Neural progenitor cell (in vitro differentiated cells): ENCODE data around the gene PODNL1. TPM values are rescaled to one million over a fixed set of nuclear protein-coding genes. Genes with fewer than 3 reads are reported as not detected.

ENCODE experiments used
- DNase-seq: peaks from one replicate; pipeline ENCODE4 v3.0.0-alpha.2; 2016; ENCODE audit warnings: low spot score
- H2AFZ ChIP-seq: fragments of 200-600 bp; sonication (generic); replicated peaks from 2 replicates; pipeline ENCODE4 v1.6.1; 2016; ENCODE audit warnings: antibody characterized with exemption
- H3F3A ChIP-seq: fragments of 200-600 bp; sonication (generic); 2 replicates; pipeline ENCODE4 v1.6.1; 2016; ENCODE audit warnings: antibody characterized with exemption, low read depth
- H3K27ac ChIP-seq: fragments of 200-600 bp; sonication (generic); 2 replicates; pipeline ENCODE4 v1.5.1; 2016; ENCODE audit warnings: mild to moderate bottlenecking
- H3K27me3 ChIP-seq: fragments of 200-600 bp; sonication (generic); 2 replicates; pipeline ENCODE4 v1.6.1; 2016; ENCODE audit warnings: mild to moderate bottlenecking, moderate library complexity
- H3K36me3 ChIP-seq: fragments of 200-600 bp; sonication (generic); 2 replicates; pipeline ENCODE4 v1.5.1; 2016
- H3K4me1 ChIP-seq: fragments of 200-600 bp; sonication (generic); 2 replicates; pipeline ENCODE4 v1.6.1; 2016; ENCODE audit warnings: mixed run types
- H3K4me2 ChIP-seq: fragments of 200-600 bp; sonication (generic); 2 replicates; pipeline ENCODE4 v1.6.1; 2016
- H3K4me3 ChIP-seq: fragments of 200-600 bp; sonication (generic); 2 replicates; pipeline ENCODE4 v1.5.1; 2016
- H3K79me2 ChIP-seq: fragments of 200-600 bp; sonication (generic); 2 replicates; pipeline ENCODE4 v1.6.1; 2016; ENCODE audit warnings: low read depth
- H3K9ac ChIP-seq: fragments of 200-600 bp; sonication (generic); 2 replicates; pipeline ENCODE4 v1.6.1; 2016
- H3K9me3 ChIP-seq: fragments of 200-600 bp; sonication (generic); 2 replicates; pipeline ENCODE4 v1.5.1; 2016; ENCODE audit warnings: low read depth
- H4K20me1 ChIP-seq: fragments of 200-600 bp; sonication (generic); 2 replicates; pipeline ENCODE4 v1.6.1; 2016; ENCODE audit warnings: low read depth
- H3K27ac Mint-ChIP-seq: 3 replicates; pipeline ENCODE4 v1.8.0; 2021; ENCODE audit warnings: mixed read lengths
- H3K27me3 Mint-ChIP-seq: 2 replicates; pipeline ENCODE4 v1.8.0; 2022; ENCODE audit warnings: low read depth, mild to moderate bottlenecking, inconsistent platforms, moderate library complexity, mixed read lengths; ENCODE audit not compliant: insufficient read depth
- H3K36me3 Mint-ChIP-seq: 3 replicates; pipeline ENCODE4 v1.8.0; 2021; ENCODE audit warnings: mixed read lengths
- H3K4me1 Mint-ChIP-seq: 3 replicates; pipeline ENCODE4 v1.8.0; 2021; ENCODE audit warnings: mixed read lengths
- H3K4me3 Mint-ChIP-seq: 3 replicates; pipeline ENCODE4 v1.8.0; 2021; ENCODE audit warnings: mild to moderate bottlenecking, moderate library complexity, mixed read lengths
- H3K9me3 Mint-ChIP-seq: 3 replicates; pipeline ENCODE4 v1.8.0; 2020; ENCODE audit warnings: mixed read lengths
- EZH2 ChIP-seq: fragments of 200-600 bp; sonication (generic); IDR thresholded peaks from 2 replicates; pipeline ENCODE4 v1.6.1; 2017; ENCODE audit warnings: antibody characterized with exemption, mild to moderate bottlenecking, moderate library complexity
- EZH2phosphoT487 ChIP-seq: fragments of 200-600 bp; sonication (generic); IDR thresholded peaks from 2 replicates; pipeline ENCODE4 v1.6.1; 2017; ENCODE audit warnings: antibody characterized with exemption
- total RNA-seq: library from RNA; depleted of rRNA; stranded (reverse); fragments of >200 nt; gene quantifications from 2 replicates; pipeline ENCODE4 v1.2.3, GENCODE V29; 2015; ENCODE audit warnings: low replicate concordance
- TF ChIP-seq, protein P1 (sequence below): fragments of 200-600 bp; sonication (generic); IDR thresholded peaks from 2 replicates; pipeline ENCODE4 v1.5.1; 2017; ENCODE audit warnings: antibody characterized with exemption, mild to moderate bottlenecking

PODNL1 gene
- total RNA-seq, 1 donor from 2014 or later, result not detected

DNA sequence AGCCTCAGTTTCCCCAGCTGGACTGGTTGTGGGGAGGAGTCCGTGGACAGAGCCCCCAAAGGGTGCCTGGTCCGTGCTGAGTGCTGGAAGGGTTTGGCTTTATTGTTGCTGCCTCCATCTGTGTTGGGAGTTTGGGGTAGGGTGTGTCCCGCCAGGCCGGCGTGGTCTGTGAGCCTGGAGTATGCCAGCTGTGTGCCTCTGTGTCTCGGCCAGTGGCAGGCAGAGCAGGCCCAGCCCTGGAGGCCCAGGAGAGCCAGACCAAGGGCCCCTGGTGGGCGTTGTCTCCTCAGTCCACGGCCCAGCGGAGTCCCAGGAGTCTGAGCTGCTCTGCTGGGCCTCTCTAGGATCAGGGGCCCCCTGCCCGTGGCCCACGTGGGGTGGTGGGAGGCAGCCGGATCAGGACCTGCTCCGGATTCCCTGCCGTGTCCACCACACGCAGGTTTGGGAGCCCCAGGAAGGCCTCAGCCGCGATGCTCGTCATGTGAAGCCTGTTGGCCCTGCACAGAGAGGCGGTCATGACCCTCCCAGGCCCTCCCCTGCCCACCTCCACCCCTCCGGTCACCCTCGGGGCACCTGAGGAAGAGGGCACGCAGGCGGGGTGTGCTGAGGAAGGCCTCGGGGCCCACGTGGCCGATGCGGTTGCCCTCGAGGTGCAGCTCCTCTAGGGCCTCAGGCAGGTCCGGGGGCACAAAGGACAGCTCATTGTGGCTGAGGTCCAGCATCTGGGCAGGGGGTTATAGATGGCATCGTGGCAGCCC is 6.6 kb downstream of the PODNL1 start:
- Histone ChIP-seq H3K9me3 (no peaks in the 10 kb centered on the region), H3K27me3 (no peaks in the 10 kb centered on the region), H3F3A (peaks cover 6% of the 10 kb centered on the region), H3K4me3 (no peak overlapping the region), H3K36me3 (no peaks in the 10 kb centered on the region), H2AFZ (no peak overlapping the region), H3K27ac (no peak overlapping the region), H3K4me2 (no peak overlapping the region), H4K20me1 (no peaks in the 10 kb centered on the region), H3K4me1 (peaks cover 10% of the 10 kb centered on the region), H3K79me2 (no peaks in the 10 kb centered on the region), H3K9ac (no peak overlapping the region)
- peaks cover 11% of the 10 kb centered on the region for H3K36me3 Mint-ChIP-seq
- H3K9me3 Mint-ChIP-seq, result no peaks in the 10 kb centered on the region
- H3K27ac Mint-ChIP-seq, result no peak overlapping the region
- peaks cover 23% of the 10 kb centered on the region for H3K4me1 Mint-ChIP-seq
- H3K4me3 Mint-ChIP-seq, result no peak overlapping the region
- no peak for DNase-seq
- TF ChIP-seq EZH2, result no peak
- TF ChIP-seq, protein P1, sequence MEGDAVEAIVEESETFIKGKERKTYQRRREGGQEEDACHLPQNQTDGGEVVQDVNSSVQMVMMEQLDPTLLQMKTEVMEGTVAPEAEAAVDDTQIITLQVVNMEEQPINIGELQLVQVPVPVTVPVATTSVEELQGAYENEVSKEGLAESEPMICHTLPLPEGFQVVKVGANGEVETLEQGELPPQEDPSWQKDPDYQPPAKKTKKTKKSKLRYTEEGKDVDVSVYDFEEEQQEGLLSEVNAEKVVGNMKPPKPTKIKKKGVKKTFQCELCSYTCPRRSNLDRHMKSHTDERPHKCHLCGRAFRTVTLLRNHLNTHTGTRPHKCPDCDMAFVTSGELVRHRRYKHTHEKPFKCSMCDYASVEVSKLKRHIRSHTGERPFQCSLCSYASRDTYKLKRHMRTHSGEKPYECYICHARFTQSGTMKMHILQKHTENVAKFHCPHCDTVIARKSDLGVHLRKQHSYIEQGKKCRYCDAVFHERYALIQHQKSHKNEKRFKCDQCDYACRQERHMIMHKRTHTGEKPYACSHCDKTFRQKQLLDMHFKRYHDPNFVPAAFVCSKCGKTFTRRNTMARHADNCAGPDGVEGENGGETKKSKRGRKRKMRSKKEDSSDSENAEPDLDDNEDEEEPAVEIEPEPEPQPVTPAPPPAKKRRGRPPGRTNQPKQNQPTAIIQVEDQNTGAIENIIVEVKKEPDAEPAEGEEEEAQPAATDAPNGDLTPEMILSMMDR, result no peak
- TF ChIP-seq EZH2phosphoT487, result no peak
- peaks cover 12% of the 10 kb centered on the region for H3K27me3 Mint-ChIP-seq

DNA sequence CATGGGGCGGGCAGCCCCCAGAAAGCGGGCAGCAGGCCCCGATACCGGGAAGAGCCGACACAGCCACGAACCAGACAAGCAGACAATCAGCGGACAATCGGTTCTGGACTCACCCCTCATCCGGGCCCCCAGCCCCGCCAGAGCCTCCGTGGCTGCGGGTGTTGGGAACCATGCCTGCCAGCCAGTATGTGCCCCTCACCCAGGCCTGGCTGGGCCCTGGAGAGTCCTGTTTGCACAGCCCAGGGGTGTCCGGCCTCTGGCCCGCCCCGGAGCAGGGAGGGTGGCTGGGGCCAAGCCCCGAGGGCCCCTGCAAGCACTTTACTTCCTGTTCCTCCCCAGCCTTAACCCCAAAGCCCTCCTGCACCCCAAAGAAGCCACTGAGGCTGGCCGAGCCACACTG is 7.8 kb downstream of the PODNL1 start:
- H3F3A ChIP-seq, result peaks cover 6% of the 10 kb centered on the region
- H3K4me3 ChIP-seq, result no peak overlapping the region
- no peak for DNase-seq
- TF ChIP-seq EZH2phosphoT487 (no peak), EZH2 (no peak)
- TF ChIP-seq, protein P1, result no peak
- H3K36me3 ChIP-seq, result no peaks in the 10 kb centered on the region
- H3K36me3 Mint-ChIP-seq, result peaks cover 16% of the 10 kb centered on the region
- no peaks in the 10 kb centered on the region for H3K9me3 ChIP-seq
- H3K27me3 Mint-ChIP-seq, result peaks cover 12% of the 10 kb centered on the region
- H3K9me3 Mint-ChIP-seq, result no peaks in the 10 kb centered on the region
- H3K4me3 Mint-ChIP-seq, result no peak overlapping the region
- H3K9ac ChIP-seq, result no peak overlapping the region
- H3K4me1 Mint-ChIP-seq, result peaks cover 14% of the 10 kb centered on the region
- no peaks in the 10 kb centered on the region for H3K27me3 ChIP-seq
- no peak overlapping the region for H3K27ac ChIP-seq
- no peaks in the 10 kb centered on the region for H4K20me1 ChIP-seq
- no peak overlapping the region for H3K4me2 ChIP-seq
- no peak overlapping the region for H3K27ac Mint-ChIP-seq
- no peaks in the 10 kb centered on the region for H3K79me2 ChIP-seq
- peaks cover under 1% of the 10 kb centered on the region for H3K4me1 ChIP-seq
- H2AFZ ChIP-seq, result no peak overlapping the region

DNA sequence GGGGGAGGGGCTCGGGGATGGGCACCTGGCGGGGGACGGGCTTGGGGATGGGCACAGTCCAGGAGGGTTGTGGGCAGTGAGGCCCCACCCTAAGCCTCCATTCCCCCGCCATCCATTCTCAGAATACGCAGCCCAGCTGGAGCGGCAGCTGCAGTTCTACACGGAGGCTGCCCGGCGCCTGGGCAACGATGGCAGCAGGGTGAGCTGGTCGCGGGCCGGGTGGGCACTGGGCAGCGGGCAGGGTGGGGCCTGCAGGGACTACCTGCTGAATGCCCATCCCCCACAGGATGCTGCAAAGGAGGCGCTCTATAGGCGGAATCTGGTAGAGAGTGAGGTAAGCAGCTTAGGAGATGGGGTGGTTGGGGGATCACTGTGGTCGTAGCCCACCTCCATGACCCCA is 8.3 kb downstream of the PODNL1 start:
- Mint-ChIP-seq H3K4me1 (peaks cover 9% of the 10 kb centered on the region), H3K27me3 (peaks cover 9% of the 10 kb centered on the region), H3K9me3 (no peaks in the 10 kb centered on the region), H3K4me3 (no peak overlapping the region), H3K36me3 (peaks cover 16% of the 10 kb centered on the region), H3K27ac (no peak overlapping the region)
- no peaks in the 10 kb centered on the region for H3K79me2 ChIP-seq
- H2AFZ ChIP-seq, result no peak overlapping the region
- no peaks in the 10 kb centered on the region for H3K27me3 ChIP-seq
- H3K9ac ChIP-seq, result no peak overlapping the region
- DNase-seq, result no peak
- H4K20me1 ChIP-seq, result no peaks in the 10 kb centered on the region
- no peaks in the 10 kb centered on the region for H3K36me3 ChIP-seq
- peaks cover 4% of the 10 kb centered on the region for H3F3A ChIP-seq
- no peak for TF ChIP-seq EZH2phosphoT487
- no peak for TF ChIP-seq EZH2
- TF ChIP-seq, protein P1, result no peak
- H3K9me3 ChIP-seq, result no peaks in the 10 kb centered on the region
- no peak overlapping the region for H3K4me2 ChIP-seq
- no peak overlapping the region for H3K27ac ChIP-seq
- H3K4me3 ChIP-seq, result no peak overlapping the region
- H3K4me1 ChIP-seq, result no peaks in the 10 kb centered on the region
